ENCODE data around the gene ZBTB5. TPM values are rescaled to one million over a fixed set of nuclear protein-coding genes. Genes with fewer than 3 reads are reported as not detected.

The ZBTB5 gene
- total and polyA plus RNA-seq, 2 donors (not counting 3 experiments of a cell fraction or from before 2014, with no cell fraction given), result 10.0 to 13.7 TPM

- no peak for TF ChIP-seq POLR2A (IDR thresholded peaks at IDR 0.05; ENCODE audit: low read depth, low read length)
- TF ChIP-seq FOS (IDR thresholded peaks at IDR 0.05; ENCODE audit: borderline replicate concordance, insufficient read depth, low read length), result no peak
- TF ChIP-seq CTCF (IDR thresholded peaks at IDR 0.05; ENCODE audit: extremely low read depth in 1 of 2, insufficient read depth in 1 of 2, low read depth in 1 of 2, low read length in 2 of 2), result no peak
- TF ChIP-seq POLR2AphosphoS5 (IDR thresholded peaks at IDR 0.05; ENCODE audit: insufficient read depth, low read depth, low read length), result no peak
- no peak for TF ChIP-seq MAX (IDR thresholded peaks at IDR 0.05; ENCODE audit: insufficient read depth, insufficient read length)
- no peak for TF ChIP-seq EZH2 (IDR thresholded peaks at IDR 0.05; ENCODE audit: borderline replicate concordance, low read depth, low read length, severe bottlenecking)
- no peak for TF ChIP-seq MYC (IDR thresholded peaks at IDR 0.05; ENCODE audit: low read depth, low read length)
- no peak for TF ChIP-seq JUN (IDR thresholded peaks at IDR 0.05; ENCODE audit: borderline replicate concordance, insufficient read depth, insufficient read length, low read depth)
- no peak for TF ChIP-seq GATA2 (IDR thresholded peaks at IDR 0.05; ENCODE audit: insufficient read depth, insufficient read length, low read depth, low read length)
- BruUV-seq (replicated peaks), result no TSS peak
- H3K27me3 ChIP-seq (ENCODE audit: control insufficient read depth in 2 of 2, insufficient read depth in 2 of 2, low read length in 2 of 2), result no peaks in the 10 kb centered on the region
- no peak overlapping the region for H2AFZ ChIP-seq (ENCODE audit: low read depth, low read length)
- no peaks in the 10 kb centered on the region for H4K20me1 ChIP-seq (replicated peaks; ENCODE audit: control insufficient read depth, extremely low read depth, insufficient read depth, low read length)
- H3K27ac ChIP-seq (ENCODE audit: insufficient read depth, low read depth, low read length), result no peak overlapping the region
- H3K79me2 ChIP-seq (ENCODE audit: control insufficient read depth, insufficient read depth, low read length), result no peaks in the 10 kb centered on the region
- H3K4me1 ChIP-seq (ENCODE audit: control insufficient read depth, extremely low read depth, insufficient read depth, low read length), result no peaks in the 10 kb centered on the region
- H3K4me2 ChIP-seq (ENCODE audit: insufficient read depth, low read length), result no peak overlapping the region
- intact Hi-C loops (cut with micrococcal nuclease) (no loop called here), dilution Hi-C loops (cut with MboI; ENCODE audit: extremely low pct_ligation_motif_present, low sequenced_read_pairs) (no loop called here)
- no peak overlapping the region for H3K9ac ChIP-seq (replicated peaks; ENCODE audit: extremely low read depth, insufficient read depth, low read length)
- no peak overlapping the region for H3K4me3 ChIP-seq (replicated peaks in 1 of 3; ENCODE audit: insufficient read depth in 1 of 3, low read depth in 1 of 3, low read length in 3 of 3)
- H3K36me3 ChIP-seq (ENCODE audit: control insufficient read depth in 2 of 2, extremely low read depth in 1 of 2, insufficient read depth in 2 of 2, low read length in 2 of 2), result peaks cover 9 to 20% of the 10 kb centered on the region in 2 experiments
- CTCF ChIA-PET, result no interaction called here
- POLR2A ChIA-PET, result interaction anchor here (0.6 kb wide), 1 partner anchor 418 kb away, joined by 4 read pairs; no protein-coding TSS in a partner anchor
- H3K9me1 ChIP-seq (replicated peaks; ENCODE audit: control insufficient read depth, extremely low read depth, insufficient read depth, low read length), result no peaks in the 10 kb centered on the region
- H3K9me3 ChIP-seq (replicated peaks; ENCODE audit: control insufficient read depth, insufficient read depth, low read length), result no peaks in the 10 kb centered on the region
- DNase-seq (ENCODE audit: low read depth, low spot score), result no peak
- no peak for FAIRE-seq
These were observed 34.0 kb upstream of the ZBTB5 start for GRCh38 chr9:37499297-37499696.

Data from endothelial cell of umbilical vein (primary cell).